ENCODE results near the gene MX1.

Gene MX1

GRCh38 chr21:41451753-41452676 is 26.0 kb downstream of the MX1 start:
- no peak for TF ChIP-seq CTCF (conservative IDR thresholded peaks at IDR 0.05; ENCODE audit: low read length)
- H3K4me3 ChIP-seq (ENCODE audit: low read length) = no peak overlapping the region
- no peak for DNase-seq (ENCODE audit: low read depth)

- TF ChIP-seq CTCF (conservative IDR thresholded peaks at IDR 0.05; ENCODE audit: low read length) = no peak
- no peak overlapping the region for H3K4me3 ChIP-seq (ENCODE audit: low read length)
- no peak for DNase-seq (ENCODE audit: low read depth)
Measured at GRCh38 chr21:41453198-41453597, 27.2 kb downstream of the MX1 start.

- TF ChIP-seq CTCF (conservative IDR thresholded peaks at IDR 0.05; ENCODE audit: low read length) = no peak
- DNase-seq (ENCODE audit: low read depth) = no peak
- H3K4me3 ChIP-seq (ENCODE audit: low read length) = no peak overlapping the region
Measured at GRCh38 chr21:41453761-41454160, 27.7 kb downstream of the MX1 start.

GRCh38 chr21:41458121-41458520 is 32.1 kb downstream of the MX1 start:
- DNase-seq (ENCODE audit: low read depth) = no peak
- TF ChIP-seq CTCF (conservative IDR thresholded peaks at IDR 0.05; ENCODE audit: low read length) = no peak
- H3K4me3 ChIP-seq (ENCODE audit: low read length) = no peak overlapping the region

GRCh38 chr21:41458559-41458958 is 32.5 kb downstream of the MX1 start:
- no peak for TF ChIP-seq CTCF (conservative IDR thresholded peaks at IDR 0.05; ENCODE audit: low read length)
- DNase-seq (ENCODE audit: low read depth) = no peak
- H3K4me3 ChIP-seq (ENCODE audit: low read length) = no peak overlapping the region

GRCh38 chr21:41459884-41460534 is 34.0 kb downstream of the MX1 start:
- TF ChIP-seq CTCF (conservative IDR thresholded peaks at IDR 0.05; ENCODE audit: low read length) = no peak
- DNase-seq (ENCODE audit: low read depth) = no peak
- H3K4me3 ChIP-seq (ENCODE audit: low read length) = no peak overlapping the region
